GM12872 (cell line): ENCODE measurements around the gene CHCHD1.
A peak's percentile ranks its signal among the peaks of the same experiment; 100 is the strongest.

ENCODE experiments used
- CTCF ChIP-seq: IDR thresholded peaks from 3 replicates; pipeline ENCODE4 v1.5.1; 2011; ENCODE audit warnings: low read depth, mild to moderate bottlenecking, low read length, moderate library complexity; ENCODE audit not compliant: insufficient read depth

Gene CHCHD1

DNA sequence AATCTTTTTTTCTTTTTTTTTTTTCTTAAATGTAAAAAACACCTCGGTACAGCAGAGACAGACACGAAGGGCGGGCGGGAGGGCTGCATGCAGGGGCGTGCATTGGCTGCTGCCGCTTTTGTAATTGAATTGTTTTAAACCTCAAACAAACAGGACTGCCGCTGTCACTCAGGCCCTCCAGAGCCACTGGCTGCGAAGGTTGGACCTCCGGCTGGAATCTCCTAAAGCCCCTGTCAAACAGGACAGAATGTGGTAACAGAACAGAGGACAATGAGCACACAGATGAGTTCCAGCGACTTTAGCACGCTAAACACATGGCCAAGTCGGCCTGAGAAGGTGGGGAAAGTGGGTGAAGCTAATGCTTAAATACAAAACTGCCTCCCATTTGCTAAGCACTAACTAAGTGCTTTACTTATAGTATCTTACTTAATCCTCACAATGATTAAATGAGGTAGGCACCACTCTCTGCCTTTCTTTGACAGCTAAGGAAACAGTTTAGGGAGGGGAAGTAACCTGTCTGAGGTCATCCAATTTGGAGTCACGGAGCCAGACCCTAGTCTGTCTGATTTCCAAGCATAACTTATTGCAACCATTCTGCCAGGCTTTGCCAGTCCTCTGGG is 32.5 kb downstream of the CHCHD1 start:
- TF ChIP-seq CTCF = no peak

DNA sequence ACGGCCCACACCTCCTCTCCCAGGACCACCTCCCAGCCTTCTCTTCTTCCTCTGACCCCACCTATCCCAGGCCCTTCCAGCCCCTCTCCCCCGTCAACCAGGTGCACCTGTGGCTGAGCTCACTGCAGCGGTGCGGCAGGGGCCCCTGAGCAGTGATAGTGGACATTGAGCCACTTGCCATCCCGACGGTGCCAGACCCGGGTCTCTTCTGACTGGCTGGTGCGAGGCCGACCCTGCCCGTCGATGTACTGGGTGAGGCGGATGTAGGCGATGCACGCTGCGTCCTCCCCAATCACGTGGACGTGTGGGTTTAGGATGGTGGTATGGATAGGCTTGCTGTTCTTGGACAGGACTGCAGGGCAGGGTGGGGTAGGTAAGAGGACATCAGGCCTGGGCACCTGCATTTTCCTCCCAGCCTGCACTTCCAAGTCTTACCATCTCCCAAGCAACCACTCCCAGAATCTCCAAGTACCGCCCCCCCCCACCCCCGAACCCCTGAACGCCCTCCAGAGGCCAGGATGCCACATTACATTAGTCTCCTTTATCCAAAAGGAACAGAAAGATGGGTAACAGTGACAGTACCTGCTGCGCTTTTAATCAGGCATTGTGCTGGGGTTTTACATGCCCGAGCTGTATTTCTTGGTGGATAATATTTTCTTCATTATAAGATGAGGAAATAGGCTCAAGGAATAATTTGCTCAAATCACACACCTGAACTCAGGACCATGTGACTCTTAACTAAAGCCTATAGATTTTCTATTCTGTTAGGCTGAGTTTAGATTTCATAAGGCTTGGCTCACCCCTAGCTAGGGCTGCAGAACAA is 33.3 kb downstream of the CHCHD1 start:
- TF ChIP-seq CTCF = peak; percentile 29; the same call in 1 of the 3 replicates

GRCh38 chr10:73815719-73816030 is 33.8 kb downstream of the CHCHD1 start:
- no peak for TF ChIP-seq CTCF

DNA sequence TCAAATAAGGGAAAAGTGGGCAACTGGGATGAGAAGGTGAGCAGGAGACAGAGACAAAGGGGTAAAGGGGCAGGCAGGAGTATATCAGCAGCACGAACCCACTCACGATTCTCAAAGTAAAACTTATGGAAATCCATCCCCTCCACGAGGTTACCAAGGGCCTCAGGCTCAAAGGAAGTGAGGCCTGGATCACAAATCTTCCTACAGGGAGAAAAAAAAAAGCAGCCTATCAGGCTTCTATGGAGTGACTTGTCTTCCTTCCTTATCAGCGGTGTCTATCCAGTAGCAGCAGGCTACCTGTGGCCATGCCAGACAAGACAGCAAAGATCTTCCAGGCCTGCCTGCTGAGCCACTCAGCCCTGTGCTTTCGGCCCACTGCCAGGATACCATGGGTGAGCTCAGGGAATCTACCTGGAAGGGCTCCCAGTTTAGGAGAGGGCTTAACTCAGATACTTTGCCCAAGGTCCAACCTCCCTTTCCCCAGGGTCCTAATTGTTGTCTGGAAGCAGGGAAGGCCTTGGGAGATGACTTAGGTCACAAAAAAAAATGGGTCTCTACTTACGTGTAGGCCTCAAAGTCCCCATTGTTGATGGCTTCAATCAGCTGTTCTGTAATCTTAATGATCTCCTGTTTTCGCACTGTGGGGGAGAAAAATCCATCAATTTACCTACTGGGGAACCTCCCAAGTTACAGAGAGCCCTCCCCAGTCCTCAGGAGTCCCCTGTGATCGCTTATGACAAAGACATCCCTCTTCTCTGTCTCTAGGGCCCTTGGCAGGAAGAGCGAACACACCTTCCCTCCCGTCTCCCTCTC is 35.3 kb downstream of the CHCHD1 start:
- no peak for TF ChIP-seq CTCF

DNA sequence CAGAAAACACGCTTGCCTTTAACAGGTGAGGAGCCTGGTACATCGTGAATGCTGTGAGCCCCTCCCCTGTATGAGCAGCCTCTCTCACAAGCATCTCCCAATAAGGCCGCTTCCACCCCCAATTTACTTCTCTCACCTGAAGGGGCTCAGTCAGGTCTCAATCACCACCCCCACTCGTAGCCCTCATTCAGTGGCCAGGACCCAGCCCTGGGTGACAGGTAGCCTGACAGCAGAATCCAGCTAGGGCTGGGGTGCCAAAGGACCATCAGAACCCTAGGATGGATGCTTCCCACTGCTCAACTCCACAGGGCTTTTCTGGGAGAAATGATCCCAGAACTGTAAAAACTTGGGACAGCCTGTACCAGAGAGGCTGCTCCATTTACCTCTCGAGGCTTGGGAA is 36.0 kb downstream of the CHCHD1 start:
- TF ChIP-seq CTCF = no peak

DNA sequence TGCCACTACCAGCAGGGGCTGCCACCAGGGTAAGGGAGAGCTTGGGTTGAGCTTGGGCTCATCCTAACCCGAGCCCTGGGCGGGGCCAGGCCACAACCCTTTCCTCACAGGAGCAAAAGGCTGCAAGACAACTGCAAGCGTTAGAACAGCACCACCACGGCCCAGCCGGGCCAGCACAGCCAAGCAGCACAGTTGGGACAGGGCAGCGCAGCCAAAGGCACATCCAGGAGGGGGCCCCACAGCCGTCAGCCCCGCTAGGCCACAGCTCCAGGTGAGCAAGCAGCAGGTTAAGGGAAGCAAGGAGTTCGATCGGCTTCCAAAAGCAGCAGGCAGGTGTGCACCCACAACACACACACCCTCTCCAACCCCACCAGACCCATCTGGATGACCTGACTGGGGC is 36.6 kb downstream of the CHCHD1 start:
- no peak for TF ChIP-seq CTCF

DNA sequence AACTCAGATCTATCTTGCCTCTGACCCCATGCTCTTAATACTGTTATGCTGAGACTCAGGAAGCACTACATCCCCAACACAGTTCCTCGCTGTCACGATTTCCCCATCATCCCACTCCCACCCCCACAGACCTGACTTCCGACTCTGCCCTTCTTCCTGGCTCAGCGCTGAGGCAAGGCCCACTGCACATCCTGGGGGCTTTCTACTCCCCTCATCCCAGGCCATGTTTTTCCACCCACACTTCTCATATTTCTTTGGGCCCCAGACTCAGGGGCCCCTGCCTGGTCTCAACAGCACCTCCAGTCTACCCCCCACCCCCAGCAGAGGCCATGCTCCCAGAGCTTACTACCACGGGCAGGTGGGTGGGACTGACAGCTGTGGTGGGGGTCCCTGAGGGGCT is 37.2 kb downstream of the CHCHD1 start:
- no peak for TF ChIP-seq CTCF
